Endothelial cell of umbilical vein (primary cell): ENCODE data around the gene GATA1.

Experiments
- CTCF ChIP-seq, 2 donors: IDR thresholded peaks; 1 replicate in 1 of 2; 2 replicates in 1 of 2; pipeline ENCODE4 v1.5.1; 2011; ENCODE audit warnings: low read length in 2 of 2, mild to moderate bottlenecking in 2 of 2, moderate library complexity in 2 of 2, control low read depth in 1 of 2, inconsistent platforms in 1 of 2, low read depth in 1 of 2; ENCODE audit not compliant: insufficient read depth in 1 of 2; ENCODE audit errors: extremely low read depth in 1 of 2
- EZH2 ChIP-seq: IDR thresholded peaks from 2 replicates; pipeline ENCODE4 v1.6.1; 2012; ENCODE audit warnings: borderline replicate concordance, low read depth, mild to moderate bottlenecking, moderate library complexity, low read length, inconsistent platforms; ENCODE audit not compliant: severe bottlenecking
- MAX ChIP-seq: IDR thresholded peaks from 2 replicates; pipeline ENCODE4 v1.6.1; 2011; ENCODE audit not compliant: insufficient read depth, insufficient read length
- POLR2A ChIP-seq: IDR thresholded peaks from 2 replicates; pipeline ENCODE4 v1.6.1; 2012; ENCODE audit warnings: low read depth, mild to moderate bottlenecking, control low read depth, low read length
- POLR2AphosphoS5 ChIP-seq: IDR thresholded peaks from 2 replicates; pipeline ENCODE4 v1.6.1; 2012; ENCODE audit warnings: low read depth, mild to moderate bottlenecking, control low read depth, low read length, moderate library complexity; ENCODE audit not compliant: insufficient read depth

- TF ChIP-seq EZH2 = no peak
- no peak for TF ChIP-seq POLR2A
- TF ChIP-seq CTCF (IDR thresholded peaks at IDR 0.05; ENCODE audit: extremely low read depth in 1 of 2, insufficient read depth in 1 of 2, low read depth in 1 of 2, low read length in 2 of 2) = no peak
- TF ChIP-seq POLR2AphosphoS5 = no peak
- TF ChIP-seq MAX = no peak
Measured at GRCh38 chrX:48779399-48779798, 7.0 kb upstream of the GATA1 start.
